Adrenal gland (tissue), 12 donors: Measurements from ENCODE around the gene CEP104. TPM values are rescaled to one million over a fixed set of nuclear protein-coding genes. Genes with fewer than 3 reads are reported as not detected.

ENCODE experiments used
- DNase-seq, 7 donors: peaks; one replicate each; pipeline ENCODE4 v3.0.0-alpha.2; 2019 to 2020
- H3K27ac ChIP-seq, 5 donors: fragments of 200-600 bp; sonication (generic) in 4 of 5; 1 replicate in 3 of 5; 2 replicates in 2 of 5; pipeline versions ENCODE4 v1.5.1 to v1.8.0; 2016 to 2020; ENCODE audit warnings: mild to moderate bottlenecking in 1 of 5
- H3K27me3 ChIP-seq: fragments of 200-600 bp; 2 replicates; pipeline ENCODE4 v1.8.0; 2021
- H3K36me3 ChIP-seq, 2 donors: fragments of 200-600 bp; replicated peaks in 1 of 2; 1 replicate in 1 of 2; 2 replicates in 1 of 2; pipeline versions ENCODE4 v1.5.1 to v1.8.0; 2018 to 2022
- H3K4me1 ChIP-seq, 2 donors: fragments of 200-600 bp; replicated peaks in 1 of 2; 1 replicate in 1 of 2; 2 replicates in 1 of 2; pipeline versions ENCODE4 v1.5.1 to v1.8.0; 2018 to 2021
- H3K4me3 ChIP-seq, 4 donors: fragments of 200-600 bp; sonication (generic) in 3 of 4; one replicate each; pipeline ENCODE4 v1.5.1; 2016 to 2018
- H3K9me3 ChIP-seq, 3 donors: fragments of 200-600 bp; sonication (generic) in 1 of 3; replicated peaks in 1 of 3; 1 replicate in 2 of 3; 2 replicates in 1 of 3; pipeline versions ENCODE4 v1.5.1 to v1.8.0; 2016 to 2021
- CTCF ChIP-seq, 6 experiments: fragments of 450-650 bp in 4 of 6; fragments of 200-600 bp in 2 of 6; sonication (generic) in 1 of 6; IDR thresholded peaks; 1 replicate in 5 of 6; 2 replicates in 1 of 6; pipeline versions ENCODE4 v1.5.1 to v1.8.0; 2016 to 2021; ENCODE audit warnings: antibody characterized with exemption in 6 of 6, mild to moderate bottlenecking in 2 of 6, moderate library complexity in 1 of 6
- POLR2A ChIP-seq, 2 donors: fragments of 450-650 bp; IDR thresholded peaks; one replicate each; pipeline ENCODE4 v1.6.1; 2017; ENCODE audit warnings: antibody characterized with exemption in 2 of 2, mild to moderate bottlenecking in 2 of 2, moderate library complexity in 1 of 2
- WGBS, 4 donors: extraction: QIAGEN DNeasy Blood & Tissue Kit in 2 of 4; methylation state at CpG; one replicate each; pipeline versions ENCODE4 v1.1.5 to v1.1.7; 2013 to 2017; 5-methylcytosine and 5-hydroxymethylcytosine counted together
- intact Hi-C, 2 donors: fragments of 100-400 bp; cut with DNase I; formaldehyde crosslinking; loops; one replicate each; pipeline versions ENCODE4 v1.14.1 to v1.15.0; 2022 to 2023
- polyA plus RNA-seq, 3 donors: library from polyadenylated mRNA; stranded (reverse); fragments of 200-250 nt in 2 of 3; fragments of 350-450 nt in 1 of 3; fragmentation: Illumina TruSeq in 1 of 3; extraction: RNeasy Lipid Tissue Mini Kit (QIAGEN cat#74804) in 1 of 3; gene quantifications; one replicate each; pipeline ENCODE4 v1.2.3, GENCODE V29; 2013 to 2014
- total RNA-seq, 9 donors: library from RNA; depleted of rRNA in 4 of 9; stranded (reverse); fragments of >200 nt in 4 of 9; fragments of 120-200 nt in 1 of 9; fragmentation: NEBNext Ultra II Directional in 1 of 9; extraction: Animal tissue kit (Norgen Biotek cat#: 25700) in 1 of 9; gene quantifications; one replicate each; pipeline versions ENCODE4 v1.1.0 to v1.2.4, GENCODE V29; 2013 to 2023
- donor health status: healthy with polysubstance abuse.
- donor health status: Bipolar disorder and iron deficiency.
- donor health status: DM: yes; HTN: yes; CAD: no.
- donor health status: DM: no; HTN: no; CAD: no.
- donor health status: DM: no; HTN: no; CAD: no.
- donor health status: DM: yes; HTN: yes; CAD: no.

Gene CEP104
- total and polyA plus RNA-seq, 12 donors = 13.6 to 80.9 (median 38.1) TPM

- WGBS, 4 donors = 84 to 93% (median 87%) methylated on average over 10 of the region's 10 CpGs
- intact Hi-C loops = no loop called here
Measured at GRCh38 chr1:3902571-3903091, 45.6 kb upstream of the CEP104 start.

GRCh38 chr1:3902111-3902511, 45.1 kb upstream of the CEP104 start:
- H3K9me3 ChIP-seq = peaks cover 0 to 8% (median 0%) of the 10 kb centered on the region in 3 donors
- H3K27me3 ChIP-seq = no peaks in the 10 kb centered on the region
- H3K4me1 ChIP-seq = peaks cover 6 to 11% of the 10 kb centered on the region in 2 donors
- H3K4me3 ChIP-seq = no peak overlapping the region
- intact Hi-C loops = no loop called here
- 92 to 98% (median 95%) methylated on average over 15 of the region's 15 CpGs for WGBS, 4 donors
- H3K27ac ChIP-seq = no peak overlapping the region
- DNase-seq = peak in 1 of 7 donors; percentile 35
- H3K36me3 ChIP-seq = no peaks in the 10 kb centered on the region
- TF ChIP-seq CTCF (IDR thresholded peaks at IDR 0.05) = no peak
- no peak for TF ChIP-seq POLR2A (IDR thresholded peaks at IDR 0.05)

More at GRCh38 chr1:3902571-3903091, 45.6 kb upstream of the CEP104 start:
- DNase-seq = no peak
- peaks cover 6 to 11% of the 10 kb centered on the region in 2 donors for H3K4me1 ChIP-seq
- no peaks in the 10 kb centered on the region for H3K36me3 ChIP-seq
- no peaks in the 10 kb centered on the region for H3K27me3 ChIP-seq
- no peak overlapping the region for H3K4me3 ChIP-seq
- TF ChIP-seq CTCF (IDR thresholded peaks at IDR 0.05) = no peak
- TF ChIP-seq POLR2A (IDR thresholded peaks at IDR 0.05) = no peak
- H3K9me3 ChIP-seq = peaks cover 0 to 6% (median 0%) of the 10 kb centered on the region in 3 donors
- H3K27ac ChIP-seq = no peak overlapping the region

GRCh38 chr1:3900969-3901529, 44.0 kb upstream of the CEP104 start:
- peak overlapping the region; percentile 65 to 96 (median 93) for H3K27ac ChIP-seq
- intact Hi-C loops = no loop called here

More at GRCh38 chr1:3900969-3901529, 44.0 kb upstream of the CEP104 start:
- Histone ChIP-seq H3K4me1 (peaks cover 6 to 11% of the 10 kb centered on the region in 2 donors), H3K27me3 (no peaks in the 10 kb centered on the region), H3K36me3 (no peaks in the 10 kb centered on the region), H3K9me3 (peaks cover 0 to 8% (median 0%) of the 10 kb centered on the region in 3 donors), H3K4me3 (peak overlapping the region; percentile 4 to 88 (median 78))
- TF ChIP-seq POLR2A (IDR thresholded peaks at IDR 0.05) (peak in 1 of 2 donors; percentile 30), CTCF (IDR thresholded peaks at IDR 0.05) (peak in 1 of 6 experiments; percentile 25)
- WGBS, 4 donors = 0% methylated on average over 5 to 51 of the region's 51 CpGs
- DNase-seq = peak; percentile 98 to 99 (median 99)
